Measurements from ENCODE around the gene CMTR1.
"Not testable (repeated sequence)": the region's sequence is repeated elsewhere in the genome, so short reads cannot be mapped to it uniquely, and the experiment has no call there.

Gene CMTR1

DNA sequence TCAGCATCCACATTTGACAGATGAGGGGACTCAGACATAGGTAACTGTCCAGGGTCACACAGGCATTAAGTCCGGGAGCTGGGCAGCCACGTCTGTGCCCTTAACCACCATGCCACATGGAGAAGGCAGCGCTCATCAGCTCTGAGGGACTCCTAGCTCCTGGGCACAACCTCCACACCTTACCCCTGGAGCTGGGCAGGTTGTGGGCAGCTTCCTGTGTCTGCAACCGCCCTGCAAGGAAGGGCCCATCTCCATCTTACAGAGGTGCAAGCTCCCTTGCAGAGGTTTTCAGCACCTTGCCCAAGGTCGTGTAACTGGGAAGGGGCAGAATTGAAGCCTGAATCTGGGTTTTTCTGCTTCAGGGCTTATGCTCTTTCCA is 58.8 kb downstream of the CMTR1 start:
- DNase-seq (ENCODE audit: low read depth), result no peak

GRCh38 chr6:37492236-37492972 is 59.4 kb downstream of the CMTR1 start:
- DNase-seq (ENCODE audit: low read depth), result no peak

DNA sequence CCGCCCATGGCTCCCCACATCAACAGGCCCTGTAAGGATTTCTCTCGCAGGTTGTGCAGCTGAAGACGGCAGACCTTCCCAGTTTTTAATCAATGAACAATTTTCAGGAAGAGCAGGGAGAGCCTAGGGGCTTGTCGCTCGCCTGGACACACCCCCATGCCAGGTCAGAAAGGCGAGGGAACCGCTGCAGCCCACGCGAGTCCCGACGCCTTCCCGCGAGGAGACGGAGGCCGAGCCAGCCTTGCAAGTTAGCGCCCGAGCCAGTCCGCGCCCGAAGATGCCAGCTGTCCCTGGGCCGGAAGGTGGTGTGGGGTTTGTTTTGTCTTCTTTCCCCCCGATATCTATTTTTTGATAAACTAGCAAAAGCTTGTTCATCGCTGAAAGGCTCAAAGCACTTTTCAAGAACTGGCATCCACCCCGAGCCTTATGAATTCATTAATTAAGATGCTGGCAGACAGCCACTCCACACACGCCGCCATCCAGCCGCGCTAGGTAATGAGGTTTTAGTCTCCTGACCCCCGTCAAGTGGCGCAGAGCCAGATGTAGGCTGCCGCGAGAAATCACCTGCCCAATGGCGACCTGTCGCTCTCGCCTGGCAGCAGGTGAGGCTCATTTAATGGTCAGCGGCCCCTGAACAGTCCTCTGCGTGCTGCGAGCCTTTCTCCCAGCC is 60.1 kb downstream of the CMTR1 start:
- no peak for DNase-seq (ENCODE audit: low read depth)

DNA sequence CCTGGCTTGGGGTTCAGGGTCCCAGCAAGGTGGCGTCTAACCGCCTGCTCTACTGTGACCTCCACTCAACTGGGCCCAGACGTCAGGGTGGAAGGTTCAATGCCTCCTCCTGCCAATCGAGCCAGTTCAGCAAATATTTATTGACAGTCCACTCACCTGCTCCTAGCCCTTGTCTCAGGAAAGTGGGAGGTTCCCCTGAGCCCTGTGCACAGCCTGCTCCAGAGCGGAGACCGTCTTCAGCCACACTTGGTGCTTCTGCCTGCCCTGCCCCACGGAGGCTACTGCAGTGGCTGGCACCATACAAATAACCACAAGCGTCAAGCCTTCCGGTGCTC is 60.6 kb downstream of the CMTR1 start:
- DNase-seq (ENCODE audit: low read depth), result no peak

- no peak for DNase-seq (ENCODE audit: low read depth)
These were observed 62.4 kb downstream of the CMTR1 start for GRCh38 chr6:37495244-37495934.

DNA sequence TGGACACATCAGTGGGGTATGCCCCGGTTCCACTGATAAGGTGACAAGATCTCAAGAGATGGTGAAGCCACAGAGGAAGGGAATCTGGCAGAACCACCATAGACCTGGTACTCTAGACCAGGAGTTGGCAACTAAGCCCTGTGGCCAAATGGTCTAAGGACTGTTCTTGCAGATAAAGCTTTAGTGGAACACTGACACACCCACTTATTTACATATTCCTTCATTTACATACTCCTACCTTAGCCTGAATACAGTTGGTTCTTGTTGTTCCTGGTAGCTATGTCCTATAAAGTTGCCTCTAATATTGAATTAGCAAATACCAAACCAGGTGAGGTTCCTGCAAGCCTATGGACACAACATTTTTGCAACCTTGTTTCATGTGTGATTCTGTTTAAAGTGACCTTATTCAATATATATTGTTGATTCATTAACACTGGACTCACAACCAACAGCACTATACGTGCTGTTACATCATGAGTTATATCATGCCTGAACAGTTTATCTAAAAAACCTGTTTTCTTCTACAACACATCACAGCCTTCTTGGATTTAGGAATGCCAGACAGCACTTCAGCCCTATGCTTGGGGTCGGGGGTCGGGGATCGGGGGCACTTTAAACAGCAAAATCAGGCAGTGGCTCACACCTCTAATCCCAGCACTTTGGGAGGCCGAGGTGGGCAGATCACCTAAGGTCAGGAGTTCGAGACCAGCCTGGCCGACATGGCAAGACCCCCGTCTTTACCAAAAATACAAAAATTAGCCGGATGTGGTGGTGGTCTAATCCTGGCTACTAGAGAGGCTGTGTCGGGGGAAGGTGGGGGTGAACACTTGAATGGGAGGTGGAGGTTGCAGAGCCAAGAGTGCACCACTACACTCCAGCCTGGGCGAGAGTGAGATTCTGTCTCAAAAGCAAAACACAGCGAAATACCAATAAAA is 64.2 kb downstream of the CMTR1 start:
- DNase-seq (ENCODE audit: low read depth), result no peak

DNA sequence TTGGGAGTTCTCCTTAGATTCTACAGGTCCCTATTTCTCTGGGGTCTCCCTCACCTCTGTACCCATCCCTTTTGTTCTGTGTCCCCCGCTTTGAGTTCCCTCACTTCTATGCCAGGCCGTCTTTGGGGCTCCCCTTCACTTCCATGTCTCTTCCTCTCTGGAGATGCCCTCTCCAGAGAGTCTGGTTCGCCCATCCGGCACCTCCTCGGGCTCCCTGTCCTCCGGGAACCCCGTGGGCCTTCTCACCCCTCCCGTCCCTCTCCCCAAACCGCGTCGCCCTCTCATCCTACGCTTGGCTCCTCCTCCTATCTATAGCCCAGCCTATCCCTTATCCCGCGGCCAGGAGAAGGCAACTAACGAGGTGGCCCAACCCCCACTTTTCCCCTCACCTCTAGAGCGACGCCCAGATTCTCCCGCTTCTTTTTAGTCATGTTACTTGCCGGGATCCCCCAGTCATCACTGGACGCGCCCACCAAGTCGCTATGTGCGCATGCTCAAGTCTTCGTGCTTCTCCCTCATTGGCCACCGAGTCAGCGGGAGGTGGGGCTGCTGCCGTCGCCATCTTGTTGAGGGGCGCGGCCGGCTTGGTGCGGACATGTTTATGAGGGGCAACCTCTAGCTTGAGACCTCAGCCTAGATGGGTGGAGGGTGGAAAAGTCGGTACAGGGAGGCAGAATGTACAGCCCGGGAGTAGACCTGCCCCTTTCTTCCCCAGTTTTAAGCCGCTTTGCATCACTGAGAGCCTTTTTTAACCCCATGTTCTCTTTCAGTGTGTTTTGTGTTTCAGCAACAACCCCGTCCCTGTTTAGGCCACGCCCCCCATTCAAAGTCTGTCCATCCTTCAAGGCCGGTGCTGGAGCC is 66.6 kb downstream of the CMTR1 start, which contains the start of gene CCDC167:
CCDC167 (minus strand) TSS at position 461 of the 861 bp plus-strand sequence; CDS start at position 431, 30 bp downstream.
- DNase-seq (ENCODE audit: low read depth), result peak; percentile 96

GRCh38 chr6:37500294-37500608 is 67.2 kb downstream of the CMTR1 start:
- DNase-seq (ENCODE audit: low read depth), result no peak

GRCh38 chr6:37500904-37501303 is 67.9 kb downstream of the CMTR1 start:
- not testable (repeated sequence) for DNase-seq (ENCODE audit: low read depth)

GRCh38 chr6:37501632-37502491 is 68.8 kb downstream of the CMTR1 start:
- DNase-seq (ENCODE audit: low read depth), result no peak

DNA sequence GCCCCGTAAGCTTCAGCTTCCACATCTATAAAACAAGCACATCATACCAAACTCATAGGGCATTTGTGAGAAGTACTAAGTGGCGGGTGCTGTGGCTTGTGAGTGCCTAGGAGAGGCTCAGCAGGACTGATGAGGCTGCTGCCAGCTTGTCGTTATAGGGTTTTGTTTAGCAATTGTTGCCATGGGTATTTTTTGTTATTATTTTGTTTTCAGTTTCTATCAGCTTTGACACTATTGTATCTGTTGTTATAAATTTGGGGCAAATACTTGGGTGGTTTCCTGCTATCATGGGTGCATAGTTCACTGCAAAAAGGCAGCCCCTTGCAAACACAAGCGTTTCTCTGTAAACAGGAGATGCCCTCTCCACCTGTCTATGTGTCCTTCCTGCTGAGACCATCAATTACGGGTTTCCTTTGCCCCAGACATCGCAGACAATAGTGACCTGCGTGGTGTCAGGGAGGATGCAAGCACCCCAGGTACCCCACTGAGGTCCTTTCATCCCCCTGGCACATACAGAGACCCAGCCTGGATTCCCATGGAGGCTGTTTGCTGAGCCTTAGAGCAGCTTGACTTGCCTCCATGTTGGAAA is 69.8 kb downstream of the CMTR1 start:
- no peak for DNase-seq (ENCODE audit: low read depth)

- DNase-seq (ENCODE audit: low read depth), result no peak
These were observed 70.4 kb downstream of the CMTR1 start for GRCh38 chr6:37503309-37503965.

GRCh38 chr6:37504024-37504423 is 71.0 kb downstream of the CMTR1 start:
- DNase-seq (ENCODE audit: low read depth), result no peak

DNA sequence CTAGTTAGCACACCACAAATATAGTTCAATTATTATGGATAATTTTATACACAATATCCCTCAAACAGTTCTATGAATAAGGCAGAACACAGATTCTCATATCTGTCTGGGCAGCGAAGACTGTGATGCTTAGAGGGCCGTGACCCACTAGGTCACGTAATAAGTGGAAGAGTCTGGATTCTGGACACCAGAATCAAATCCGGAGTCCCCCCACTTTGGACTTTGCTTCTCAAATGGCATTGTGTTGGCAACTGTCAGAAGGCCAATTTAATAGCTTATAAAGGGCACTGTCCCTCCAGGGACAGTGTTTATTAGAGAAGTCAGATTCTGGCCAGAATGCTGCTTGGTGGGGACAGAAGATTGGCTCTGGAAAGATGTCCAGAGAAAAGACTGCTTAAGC is 73.5 kb downstream of the CMTR1 start:
- DNase-seq (ENCODE audit: low read depth), result no peak

- no peak for DNase-seq (ENCODE audit: low read depth)
These were observed 74.1 kb downstream of the CMTR1 start for GRCh38 chr6:37507077-37507476.

GRCh38 chr6:37507690-37508421 is 74.8 kb downstream of the CMTR1 start:
- DNase-seq (ENCODE audit: low read depth), result no peak

GRCh38 chr6:37511201-37511600 is 78.2 kb downstream of the CMTR1 start:
- no peak for DNase-seq (ENCODE audit: low read depth)

DNA sequence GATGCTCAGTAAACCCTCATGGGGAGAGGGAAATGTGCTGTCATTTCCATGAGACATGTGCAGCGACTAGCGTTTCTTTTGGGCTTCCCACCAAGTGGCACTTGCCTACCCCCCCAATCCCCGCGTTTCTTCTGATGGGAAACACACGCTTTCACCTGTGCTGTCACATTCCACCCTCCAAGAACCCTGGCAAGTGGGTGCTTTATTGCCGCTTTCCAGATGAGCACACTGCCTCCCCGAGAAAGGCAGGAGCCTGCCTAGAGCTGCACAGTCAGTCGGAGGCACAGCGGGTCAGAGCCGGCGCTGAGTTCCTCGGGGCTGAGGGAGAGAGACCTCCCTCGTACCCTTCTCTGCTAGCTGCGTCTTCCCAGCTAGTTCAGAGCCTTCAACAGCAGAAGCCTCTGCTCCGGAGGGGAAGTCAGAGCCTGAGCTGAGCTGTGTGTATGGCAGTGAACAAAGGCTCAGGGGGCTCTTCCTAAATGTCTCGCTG is 78.9 kb downstream of the CMTR1 start:
- no peak for DNase-seq (ENCODE audit: low read depth)
